Activated CD4-positive, CD25-positive, alpha-beta regulatory T cell treated with anti-CD3 and anti-CD28 coated beads, Interleukin-2, amount 50 U/mL, for 16 hours (primary cell): ENCODE data around the gene FBXO31.
"Not testable (repeated sequence)": the region's sequence is repeated elsewhere in the genome, so short reads cannot be mapped to it uniquely, and the experiment has no call there.

ENCODE experiments used
- DNase-seq: peaks from one replicate; pipeline ENCODE4 v3.0.0-alpha.2; 2020; ENCODE audit warnings: low read depth, low spot score

The FBXO31 gene

DNA sequence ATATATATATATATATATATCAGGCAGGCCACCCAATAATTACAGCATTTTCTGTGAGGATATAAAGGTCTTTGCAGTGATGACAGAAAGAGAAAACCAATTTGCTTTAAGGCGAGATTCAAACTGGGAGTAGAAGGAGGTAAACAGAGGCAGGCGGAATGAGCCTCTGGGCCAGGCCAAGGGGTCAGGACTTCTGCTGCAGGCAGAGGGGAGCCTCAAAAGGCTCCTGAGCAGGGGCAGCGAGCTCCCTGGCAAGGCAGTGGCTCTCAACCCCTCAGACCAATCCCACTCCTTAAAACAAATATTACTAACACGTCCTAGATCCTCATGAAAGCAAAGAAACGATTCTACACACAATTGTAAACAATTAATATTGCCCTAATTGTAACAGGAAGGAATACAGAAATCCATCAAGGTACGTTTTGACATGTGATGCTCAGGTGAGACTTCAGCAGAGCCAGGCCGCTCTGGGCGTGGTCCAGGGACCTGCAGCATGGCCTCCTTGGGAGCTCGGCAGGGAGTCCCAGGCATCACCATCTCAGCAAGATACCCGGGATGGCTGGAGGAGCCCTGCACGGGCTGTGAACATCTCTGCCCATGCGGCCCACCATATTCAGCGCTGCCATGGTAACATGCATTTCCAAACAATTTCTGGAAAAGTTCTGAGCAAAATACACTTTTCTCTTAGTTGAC, 18.4 kb downstream of the FBXO31 start:
- no peak for DNase-seq

DNA sequence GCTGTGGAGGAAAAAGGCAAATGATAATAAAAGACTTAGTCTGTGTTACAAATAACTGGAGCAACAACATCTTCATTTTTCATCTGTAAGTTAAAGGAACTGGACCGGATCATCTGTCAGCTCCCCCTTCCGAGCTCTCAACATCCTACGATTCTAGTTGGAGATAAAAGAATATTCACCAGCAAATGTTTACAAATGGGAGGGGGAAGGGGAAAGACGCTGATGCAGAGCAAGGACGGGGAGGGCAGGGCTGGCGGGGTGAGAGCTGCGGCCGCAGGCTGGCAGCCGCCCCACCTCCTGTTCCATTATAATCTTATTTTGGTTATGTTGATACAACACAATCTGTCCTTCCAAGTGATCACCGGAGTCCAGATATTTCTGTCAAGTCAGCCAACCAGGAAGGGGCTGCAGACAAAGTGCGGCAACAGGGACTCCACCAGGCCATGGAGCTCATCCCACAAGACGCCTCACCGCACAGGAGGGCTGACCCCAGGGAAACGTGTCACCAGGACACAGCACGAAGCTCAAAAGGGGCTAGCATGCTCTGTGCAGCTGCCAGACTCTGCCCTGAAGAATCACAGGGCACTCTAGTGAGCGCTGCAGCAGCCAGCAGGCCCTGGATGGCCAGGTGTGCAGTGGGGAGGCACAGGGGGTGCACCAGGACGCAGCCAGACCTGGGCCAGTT, 19.7 kb downstream of the FBXO31 start:
- DNase-seq = no peak

DNA sequence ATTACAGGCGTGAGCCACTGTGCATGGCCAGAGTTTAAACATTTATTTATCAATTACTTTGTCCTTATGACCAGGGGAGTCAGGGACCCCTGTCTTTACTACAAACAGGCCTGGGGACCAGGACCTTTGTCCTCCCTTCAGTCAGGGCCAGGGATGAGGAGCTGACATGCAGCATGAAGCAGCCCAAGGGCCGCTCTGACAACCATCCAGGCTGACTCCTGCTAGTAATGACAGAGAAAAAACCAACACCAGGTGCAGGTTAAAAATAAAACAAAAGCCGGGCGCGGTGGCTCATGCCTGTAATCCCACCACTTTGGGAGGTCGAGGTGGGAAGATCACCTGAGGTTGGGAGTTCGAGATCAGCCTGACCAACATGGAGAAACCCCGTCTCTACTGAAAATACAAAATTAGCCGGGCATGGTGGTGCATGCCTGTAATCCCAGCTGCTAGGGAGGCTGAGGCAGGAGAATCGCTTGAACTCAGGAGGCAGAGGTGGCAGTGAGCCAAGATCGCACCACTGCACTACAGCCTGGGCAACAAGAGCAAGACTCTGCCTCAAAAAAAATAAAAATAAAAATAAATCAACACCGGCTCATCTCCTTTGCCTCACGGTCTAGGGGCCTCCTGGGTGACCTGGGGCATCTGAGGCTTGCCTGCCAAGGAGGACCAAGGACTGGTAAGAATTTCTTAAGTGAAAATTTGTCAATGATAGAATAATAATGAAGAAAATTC, 20.6 kb downstream of the FBXO31 start:
- not testable (repeated sequence) for DNase-seq

DNA sequence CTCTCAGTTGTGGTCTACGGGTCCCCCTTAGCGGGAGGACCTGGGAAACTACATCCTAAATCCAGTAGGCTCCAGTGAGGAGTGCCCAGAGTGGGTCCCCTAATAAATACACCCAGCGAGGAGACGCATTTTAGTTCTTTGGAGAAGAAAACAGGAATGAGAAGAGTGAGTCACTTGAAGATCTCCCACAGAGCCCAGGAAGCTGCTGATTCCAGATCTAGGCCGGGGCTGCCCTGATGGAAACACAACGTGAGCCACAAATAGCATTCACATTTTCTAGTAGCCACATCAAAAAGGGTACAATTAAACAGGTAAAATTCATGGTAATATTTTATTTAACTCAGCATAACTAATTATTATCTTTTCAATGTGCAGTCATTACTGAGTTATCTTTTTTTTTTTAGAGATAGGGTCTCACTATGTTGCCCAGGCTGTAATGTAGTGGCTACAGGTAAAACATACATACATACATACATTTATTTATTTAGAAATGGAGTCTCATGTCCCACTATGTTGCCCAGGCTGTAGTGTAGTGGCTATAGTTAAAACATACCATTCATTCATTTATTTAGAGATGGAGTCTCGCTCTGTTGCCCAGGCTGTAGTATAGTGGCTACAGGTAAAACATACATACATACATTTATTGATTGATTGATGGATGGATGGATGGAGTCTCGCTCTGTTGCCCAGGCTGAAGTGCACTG, 21.5 kb downstream of the FBXO31 start:
- DNase-seq = no peak

DNA sequence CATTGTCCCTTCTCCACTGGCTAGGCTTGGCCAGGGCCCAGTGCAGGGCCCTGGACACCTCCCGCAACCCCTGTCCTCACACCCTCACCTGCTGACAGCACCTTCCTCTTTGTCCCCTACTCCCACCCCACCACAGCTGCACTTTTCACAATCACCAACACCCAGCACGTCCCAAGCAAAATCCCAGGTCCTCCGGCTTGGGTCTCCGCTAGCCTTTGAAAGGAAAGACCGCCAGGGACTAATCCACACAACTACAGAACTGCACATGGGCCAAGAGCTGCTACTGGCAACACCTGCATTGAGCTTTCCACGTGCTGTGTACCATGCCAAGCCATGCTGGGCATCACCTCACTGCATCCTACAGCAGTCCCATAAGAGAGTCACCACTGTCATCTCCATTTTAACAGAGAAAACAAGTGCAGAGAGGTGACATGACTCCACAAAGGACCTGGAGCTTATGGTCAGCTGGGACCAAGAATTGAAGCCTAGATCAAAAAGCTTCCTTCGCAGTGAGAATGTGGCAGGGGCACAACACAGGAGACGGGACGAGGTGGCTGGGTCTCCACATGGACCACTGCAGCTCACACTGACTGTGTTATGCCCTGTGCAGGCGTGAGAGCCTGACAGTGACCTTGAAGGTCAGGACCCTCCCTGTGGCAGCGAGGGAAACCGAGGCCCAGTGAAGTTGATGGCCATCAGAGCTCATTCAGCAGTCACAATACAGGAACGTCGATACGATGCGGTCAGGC, 22.5 kb downstream of the FBXO31 start:
- DNase-seq = no peak

DNA sequence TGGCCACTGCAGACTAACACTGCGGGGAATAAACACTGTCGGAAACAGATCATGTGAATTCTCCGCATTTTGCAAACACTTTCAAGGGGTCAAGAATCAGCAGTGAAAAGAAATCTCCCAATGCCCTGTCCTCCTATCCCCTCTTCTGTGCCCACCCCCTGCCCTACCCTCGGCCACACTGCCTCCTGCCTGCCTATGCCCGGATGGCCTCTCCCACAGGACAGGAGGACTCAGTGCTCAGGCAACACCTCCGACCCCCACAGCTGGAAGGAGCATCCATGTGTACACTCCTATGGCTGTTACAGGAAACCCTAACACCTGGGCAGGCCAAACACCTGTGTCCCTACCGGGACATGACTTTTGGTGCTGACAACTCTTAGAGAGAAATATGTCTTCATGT, 24.5 kb downstream of the FBXO31 start:
- DNase-seq = no peak

DNA sequence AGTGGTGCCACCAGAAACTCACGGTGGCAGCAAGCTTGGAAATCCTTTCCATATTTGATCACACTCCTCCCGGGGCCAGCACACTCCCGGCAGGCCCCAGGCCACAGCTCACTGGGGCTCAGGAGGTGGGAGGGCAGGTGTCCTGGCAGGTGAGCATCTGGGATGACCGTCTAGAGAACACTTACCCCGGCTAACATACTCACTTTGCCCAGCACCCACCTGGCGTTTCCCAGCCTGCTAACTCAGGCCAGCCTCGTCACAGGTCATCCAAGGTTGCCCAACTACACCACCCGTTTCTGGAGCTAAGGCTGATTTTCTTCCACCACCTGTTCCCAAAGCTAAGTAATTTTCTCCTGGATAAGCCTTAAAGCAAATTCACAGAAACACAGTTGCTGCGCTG, 24.9 kb downstream of the FBXO31 start:
- no peak for DNase-seq

DNA sequence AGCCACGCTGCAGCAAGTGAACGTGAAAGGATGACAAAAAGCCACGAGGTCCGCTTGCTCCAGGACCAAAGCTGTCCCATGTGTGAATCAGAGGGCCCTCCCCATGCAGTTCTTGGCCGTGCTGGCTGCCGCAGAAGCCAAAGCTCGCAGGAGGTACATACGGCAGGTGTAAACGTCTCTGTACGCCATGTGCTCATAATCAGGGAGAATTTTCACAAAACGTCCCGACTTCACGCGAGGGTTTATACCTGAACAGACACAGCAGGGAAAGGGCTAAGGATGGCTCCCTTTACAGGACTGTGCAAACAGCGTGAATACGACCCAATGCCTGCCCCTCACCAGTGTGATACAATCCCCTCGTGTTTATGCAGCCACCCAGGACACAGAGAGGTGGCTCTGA, 25.3 kb downstream of the FBXO31 start:
- no peak for DNase-seq

DNA sequence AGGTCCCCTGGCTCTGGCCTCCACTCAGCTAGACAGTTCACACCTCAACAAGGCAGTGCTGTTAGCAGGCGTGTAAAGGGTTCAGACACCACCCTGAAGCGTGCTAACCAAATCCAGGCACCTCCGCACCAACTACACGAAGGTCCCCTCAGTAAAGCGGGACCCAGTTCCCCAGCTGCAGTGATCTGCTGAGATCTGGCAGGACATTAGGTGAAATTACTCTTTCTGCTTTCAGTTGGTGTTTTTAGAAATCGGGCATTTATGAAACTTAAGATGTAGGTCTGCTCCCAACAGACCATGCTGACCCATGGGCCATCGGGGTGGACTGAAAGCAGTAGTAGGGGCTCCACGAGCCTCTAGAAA, 27.1 kb downstream of the FBXO31 start:
- no peak for DNase-seq

DNA sequence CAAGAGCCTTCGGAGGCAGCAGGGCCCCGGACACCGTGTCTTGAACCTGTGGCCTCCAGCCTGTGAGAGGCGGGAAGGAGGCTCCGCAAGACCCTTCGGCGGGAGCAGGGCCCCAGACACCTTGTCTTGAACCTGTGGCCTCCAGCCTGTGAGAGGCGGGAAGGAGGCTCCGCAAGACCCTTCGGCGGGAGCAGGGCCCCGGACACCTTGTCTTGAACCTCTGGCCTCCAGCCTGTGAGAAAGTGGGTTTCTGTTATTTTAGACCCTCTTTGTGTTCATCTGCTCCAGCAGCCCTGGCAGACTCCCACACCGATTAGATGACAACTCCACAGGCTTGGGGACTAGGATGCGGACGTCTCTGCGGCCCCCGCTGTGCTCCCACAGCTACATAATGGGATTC, 30.0 kb downstream of the FBXO31 start:
- no peak for DNase-seq

DNA sequence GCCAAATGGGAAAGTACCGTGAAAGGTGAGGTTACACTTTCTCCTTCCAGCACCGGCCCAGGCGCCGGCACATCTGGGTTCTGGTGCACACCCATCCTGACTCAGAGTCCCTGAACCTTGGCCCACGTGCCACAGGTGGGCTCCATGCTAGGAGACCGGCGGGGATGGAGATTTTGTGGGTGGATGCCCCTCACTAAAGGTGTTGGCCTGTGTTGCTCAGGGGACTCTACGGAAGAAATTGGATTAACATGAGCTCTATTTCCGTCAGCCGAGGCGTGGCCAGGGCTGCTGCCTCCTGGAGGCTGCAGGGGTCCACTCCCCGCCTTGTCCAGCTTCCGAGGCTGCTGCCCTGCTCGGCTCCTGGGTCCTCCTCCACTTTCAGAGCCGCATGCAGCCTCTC, 30.8 kb downstream of the FBXO31 start:
- no peak for DNase-seq

DNA sequence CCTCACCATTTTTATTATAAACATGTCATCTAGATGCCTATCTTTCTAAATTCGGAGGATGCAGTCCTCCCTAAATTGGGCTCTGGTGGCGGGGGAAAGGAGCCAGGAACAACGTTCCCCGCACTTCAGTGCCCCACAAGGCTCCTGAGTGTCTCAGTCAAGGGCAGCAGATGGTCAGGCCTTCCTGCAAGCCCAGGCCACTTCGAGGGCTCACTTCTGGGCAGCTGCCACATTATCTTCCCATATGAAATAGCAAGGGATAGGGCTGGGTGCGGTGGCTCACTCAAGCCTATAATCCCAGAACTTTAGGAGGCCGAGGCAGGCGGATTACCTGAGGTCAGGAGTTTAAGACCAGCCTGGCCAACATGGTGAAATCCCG, 32.3 kb downstream of the FBXO31 start:
- no peak for DNase-seq

DNA sequence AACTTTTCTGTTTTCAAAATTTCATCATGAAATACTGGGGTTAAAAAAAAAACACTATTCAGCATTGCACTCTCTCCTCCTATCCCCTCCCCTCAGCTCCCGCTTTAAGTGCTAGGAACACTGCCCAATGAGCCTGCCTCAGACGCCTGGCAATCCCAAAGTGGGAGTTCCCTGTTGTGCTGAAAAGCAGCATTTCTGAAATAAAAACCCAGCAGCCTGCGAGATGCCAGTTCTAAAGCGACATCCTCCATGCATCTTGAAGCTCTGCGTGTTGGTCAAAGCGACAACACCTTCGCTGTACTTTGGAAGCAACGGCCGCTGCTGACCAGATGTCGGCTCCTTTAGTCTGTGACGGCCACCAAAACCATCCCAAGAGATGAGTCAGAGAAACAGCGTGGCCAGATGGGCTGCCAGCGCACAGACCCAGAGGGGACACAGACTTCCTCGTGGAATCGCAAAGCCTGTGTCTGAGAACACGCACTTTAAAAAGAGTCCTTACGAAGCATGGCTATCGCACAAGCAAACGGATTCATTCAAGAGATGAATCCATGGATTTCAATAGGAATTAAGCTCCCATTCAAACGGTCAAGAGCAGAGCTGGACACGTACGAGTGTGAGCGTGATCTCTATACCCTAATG, 32.8 kb downstream of the FBXO31 start:
- no peak for DNase-seq

DNA sequence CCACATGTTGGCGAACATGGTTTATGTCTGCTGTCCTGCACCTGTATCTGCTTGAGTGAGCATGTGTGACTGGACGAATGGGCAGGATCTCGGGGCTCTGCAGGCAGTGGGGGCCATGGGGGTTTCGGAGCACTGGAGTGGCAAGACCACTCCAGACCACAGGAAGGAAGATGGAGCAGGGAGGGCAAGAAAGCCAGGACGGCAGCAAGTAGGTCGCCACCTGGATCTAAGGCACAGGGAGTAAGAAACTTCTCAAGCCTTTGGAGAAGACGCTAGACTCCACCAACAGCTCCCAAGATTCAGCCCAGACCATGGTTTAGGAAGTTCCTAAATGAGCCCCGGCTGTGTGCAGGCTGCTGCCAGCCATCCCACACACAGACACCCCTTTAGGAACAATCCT, 33.5 kb downstream of the FBXO31 start:
- DNase-seq = no peak

DNA sequence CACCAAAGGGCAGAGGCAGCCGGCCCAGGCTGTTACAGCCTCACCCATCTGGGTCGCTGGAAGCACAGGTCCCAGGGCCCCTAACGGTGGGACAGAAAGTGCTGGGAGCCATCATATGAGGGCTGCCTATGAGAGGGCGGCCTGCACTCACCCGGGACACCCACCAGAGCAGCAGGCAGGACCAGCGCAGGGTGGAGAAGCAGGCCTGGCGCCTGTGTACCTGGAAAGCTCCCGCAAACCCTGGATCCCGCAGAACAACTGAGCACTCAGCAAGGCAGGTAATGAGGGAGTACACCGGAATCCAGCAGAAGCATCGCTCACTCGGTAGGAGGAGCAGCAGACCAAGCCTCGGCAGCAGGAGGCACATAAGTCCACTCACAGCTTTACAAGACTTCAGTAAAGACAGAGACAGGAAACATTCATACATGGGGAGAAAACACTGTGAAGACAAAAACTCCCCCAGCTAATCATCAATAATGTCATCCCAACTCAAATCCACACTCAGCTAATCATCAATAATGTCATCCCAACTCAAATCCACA, 34.9 kb downstream of the FBXO31 start:
- DNase-seq = no peak

DNA sequence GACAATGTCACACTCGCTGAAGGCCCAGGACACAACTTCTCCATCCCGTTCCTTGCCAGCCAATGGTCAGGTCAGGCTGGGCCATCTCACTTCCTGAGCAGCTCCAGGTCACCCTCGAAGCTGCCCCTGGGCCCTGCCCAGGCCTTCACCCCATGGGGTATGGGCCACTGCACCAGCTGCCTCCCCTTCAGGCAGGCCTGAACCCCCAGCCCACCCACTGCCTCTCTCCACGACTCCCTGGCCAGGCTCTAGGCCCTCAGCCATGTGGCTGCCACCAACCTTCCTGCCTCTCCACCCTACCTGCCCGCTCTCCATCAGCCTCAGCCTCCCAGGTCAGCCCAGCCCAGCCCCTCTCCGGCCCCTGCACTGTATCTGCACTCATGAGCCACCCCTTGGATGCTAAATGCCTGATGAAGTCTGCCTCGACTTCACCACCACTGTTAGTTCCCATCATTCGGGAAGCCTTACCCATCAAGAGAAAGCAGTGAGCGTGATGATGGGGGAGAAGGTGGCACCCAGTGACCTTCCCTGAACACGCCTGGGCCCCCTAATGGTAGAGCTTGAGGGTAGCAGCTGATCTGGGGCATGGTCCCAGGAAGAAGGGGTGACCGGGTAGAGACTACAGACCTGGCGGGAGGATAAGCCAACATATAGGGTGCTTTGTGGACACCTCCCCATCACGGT, 35.5 kb downstream of the FBXO31 start:
- no peak for DNase-seq

DNA sequence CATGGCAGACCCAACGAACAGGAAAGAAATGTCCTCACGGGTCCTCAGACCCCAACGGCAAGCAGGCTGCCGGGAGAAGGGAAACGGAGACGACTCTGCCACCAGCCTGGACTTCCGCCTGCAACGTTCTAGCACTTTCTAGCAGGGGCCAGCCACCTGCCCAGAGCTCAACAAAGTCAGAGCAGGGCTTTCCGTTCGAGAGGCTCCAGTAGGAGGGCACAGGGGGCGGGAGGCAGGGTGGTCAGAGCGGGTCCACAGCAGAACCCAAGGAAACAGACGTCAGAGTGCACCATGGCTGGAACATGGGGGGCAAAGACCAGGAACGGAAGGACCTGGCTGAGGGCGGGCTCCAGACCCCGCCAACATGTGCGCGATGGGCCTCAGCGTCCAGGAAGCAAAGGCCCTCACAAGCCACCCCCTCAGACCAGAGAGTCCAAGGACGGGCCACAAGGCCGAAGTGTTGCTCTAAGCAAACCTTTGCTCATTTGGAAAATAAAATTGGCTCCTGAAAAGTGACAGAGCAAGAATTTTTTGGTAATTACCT, 37.0 kb downstream of the FBXO31 start:
- DNase-seq = no peak

DNA sequence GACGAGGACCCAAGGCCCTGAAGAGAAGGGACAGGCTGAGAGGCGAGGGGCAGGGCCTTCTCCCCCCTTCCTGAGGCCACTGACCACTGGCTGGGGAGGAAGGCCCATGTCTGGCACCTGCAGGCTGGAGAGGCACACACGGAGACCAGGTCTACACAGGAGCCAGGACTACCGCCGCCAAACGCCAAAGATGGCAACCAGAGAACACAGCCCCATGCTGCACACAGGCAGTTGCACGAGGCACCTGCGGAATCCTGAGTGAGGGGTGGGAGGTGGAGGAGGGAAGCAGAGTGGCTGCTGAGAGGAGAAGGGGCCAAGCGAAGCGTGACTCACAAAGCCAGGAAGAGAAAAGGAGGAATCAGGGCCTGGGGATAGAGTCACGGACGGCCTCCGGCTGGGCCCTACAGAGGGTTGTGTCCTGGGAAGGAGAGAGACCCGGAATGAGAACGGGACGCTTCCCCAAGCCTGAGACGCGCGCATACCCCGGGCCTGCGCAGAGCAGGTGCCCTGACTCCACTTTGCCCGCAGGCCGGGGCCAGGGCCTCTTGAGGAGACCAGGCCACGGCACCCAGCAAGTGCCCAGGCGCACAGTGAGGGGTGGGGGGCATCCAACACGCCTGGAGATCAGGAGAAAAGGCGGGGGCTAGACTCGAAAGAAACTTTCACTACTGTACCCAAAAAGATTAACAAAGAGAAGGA, 37.7 kb downstream of the FBXO31 start:
- no peak for DNase-seq

DNA sequence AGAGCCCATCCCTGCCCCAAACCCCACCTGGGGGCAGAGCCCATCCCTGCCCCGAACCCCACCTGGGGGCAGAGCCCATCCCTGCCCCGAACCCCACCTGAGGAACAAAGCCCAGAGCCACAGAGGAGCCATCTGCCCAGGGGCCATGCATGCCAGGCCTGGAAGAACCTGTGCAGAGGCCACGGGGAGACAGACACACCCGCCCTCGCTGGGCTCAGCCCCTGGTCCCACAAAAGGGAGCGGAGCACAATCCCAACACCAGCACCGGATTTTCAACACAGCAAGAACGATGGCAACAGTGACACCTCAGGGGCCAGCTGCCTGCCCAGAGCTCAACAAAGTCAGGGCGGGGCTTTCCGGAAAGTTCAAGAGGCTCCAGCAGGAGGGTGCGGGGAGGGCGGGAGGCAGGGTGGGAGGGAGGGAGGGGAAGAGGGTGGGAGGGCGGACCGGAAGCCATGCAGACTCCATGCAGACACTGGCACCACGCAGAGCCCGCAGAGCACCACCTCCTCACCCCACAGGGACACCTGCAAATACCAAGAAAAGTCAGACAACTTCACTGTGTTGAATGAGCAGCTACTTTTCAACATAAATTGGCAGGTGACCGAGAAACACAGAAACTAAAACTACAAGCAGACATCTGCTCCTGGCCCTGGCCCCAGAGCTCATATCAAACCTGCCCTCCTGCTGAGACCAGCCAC, 38.5 kb downstream of the FBXO31 start:
- peak; percentile 0 for DNase-seq
